HL-60 (cell line): ENCODE results near the gene MGAT4A.

Experiments used
- CTCF ChIP-seq: IDR thresholded peaks from one replicate; pipeline ENCODE4 v1.5.1; 2011; ENCODE audit warnings: low read length, control low read depth, inconsistent platforms; ENCODE audit not compliant: insufficient read depth
- GABPA ChIP-seq: IDR thresholded peaks from 2 replicates; pipeline ENCODE4 v1.6.1; 2012; ENCODE audit warnings: low read depth
- POLR2AphosphoS5 ChIP-seq: IDR thresholded peaks from 2 replicates; pipeline ENCODE4 v1.6.1; 2012; ENCODE audit warnings: low read depth
- SPI1 ChIP-seq: IDR thresholded peaks from 2 replicates; pipeline ENCODE4 v1.6.1; 2012; ENCODE audit warnings: low read depth, mild to moderate bottlenecking, borderline replicate concordance

GRCh38 chr2:98709535-98709934 is 21.4 kb downstream of the MGAT4A start:
- no peak for TF ChIP-seq CTCF
- no peak for TF ChIP-seq SPI1
- TF ChIP-seq GABPA: no peak
- no peak for TF ChIP-seq POLR2AphosphoS5
